Measurements from ENCODE around the gene NBPF3.

The NBPF3 gene

DNA sequence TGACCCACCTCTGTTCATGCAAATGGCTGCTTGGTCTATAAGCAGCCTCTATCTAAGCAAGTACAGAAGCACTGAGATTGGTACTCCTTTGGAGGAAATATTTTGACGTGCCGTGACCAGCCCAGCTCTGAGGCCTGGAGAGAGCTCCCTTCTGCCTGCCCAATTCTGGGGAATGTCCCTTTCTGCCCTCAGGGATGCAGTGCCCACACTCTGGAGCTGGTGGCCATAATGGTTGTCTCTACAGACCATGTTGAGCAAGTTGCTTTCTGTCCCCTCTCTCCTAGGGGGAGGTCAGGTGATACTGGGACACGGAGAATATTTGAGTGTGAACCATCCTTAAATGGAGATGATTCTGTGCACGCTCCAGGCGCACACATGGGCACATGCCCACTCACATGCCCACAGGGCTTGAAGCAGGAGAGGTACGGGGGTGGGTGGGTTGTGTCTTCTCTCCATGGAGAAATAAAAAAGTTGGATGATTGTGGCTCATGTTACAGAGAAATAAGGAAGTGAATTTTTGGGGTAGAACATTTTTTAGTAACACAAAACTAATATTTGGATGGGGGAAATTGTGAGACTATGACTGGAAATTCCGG lies 55.4 kb downstream of the NBPF3 start:
- TF ChIP-seq TAF1 (IDR thresholded peaks at IDR 0.05; ENCODE audit: borderline replicate concordance, insufficient read depth, low read length) (no peak), SIN3A (IDR thresholded peaks at IDR 0.05; ENCODE audit: borderline replicate concordance, insufficient read depth, low read length) (no peak), FOXP2 (optimal IDR thresholded peaks at IDR 0.05; ENCODE audit: borderline replicate concordance, extremely low read depth, extremely low read length, insufficient read depth) (no peak), POLR2AphosphoS5 (IDR thresholded peaks at IDR 0.05; ENCODE audit: low read depth, low read length) (no peak)
- TF ChIP-seq, protein P1, sequence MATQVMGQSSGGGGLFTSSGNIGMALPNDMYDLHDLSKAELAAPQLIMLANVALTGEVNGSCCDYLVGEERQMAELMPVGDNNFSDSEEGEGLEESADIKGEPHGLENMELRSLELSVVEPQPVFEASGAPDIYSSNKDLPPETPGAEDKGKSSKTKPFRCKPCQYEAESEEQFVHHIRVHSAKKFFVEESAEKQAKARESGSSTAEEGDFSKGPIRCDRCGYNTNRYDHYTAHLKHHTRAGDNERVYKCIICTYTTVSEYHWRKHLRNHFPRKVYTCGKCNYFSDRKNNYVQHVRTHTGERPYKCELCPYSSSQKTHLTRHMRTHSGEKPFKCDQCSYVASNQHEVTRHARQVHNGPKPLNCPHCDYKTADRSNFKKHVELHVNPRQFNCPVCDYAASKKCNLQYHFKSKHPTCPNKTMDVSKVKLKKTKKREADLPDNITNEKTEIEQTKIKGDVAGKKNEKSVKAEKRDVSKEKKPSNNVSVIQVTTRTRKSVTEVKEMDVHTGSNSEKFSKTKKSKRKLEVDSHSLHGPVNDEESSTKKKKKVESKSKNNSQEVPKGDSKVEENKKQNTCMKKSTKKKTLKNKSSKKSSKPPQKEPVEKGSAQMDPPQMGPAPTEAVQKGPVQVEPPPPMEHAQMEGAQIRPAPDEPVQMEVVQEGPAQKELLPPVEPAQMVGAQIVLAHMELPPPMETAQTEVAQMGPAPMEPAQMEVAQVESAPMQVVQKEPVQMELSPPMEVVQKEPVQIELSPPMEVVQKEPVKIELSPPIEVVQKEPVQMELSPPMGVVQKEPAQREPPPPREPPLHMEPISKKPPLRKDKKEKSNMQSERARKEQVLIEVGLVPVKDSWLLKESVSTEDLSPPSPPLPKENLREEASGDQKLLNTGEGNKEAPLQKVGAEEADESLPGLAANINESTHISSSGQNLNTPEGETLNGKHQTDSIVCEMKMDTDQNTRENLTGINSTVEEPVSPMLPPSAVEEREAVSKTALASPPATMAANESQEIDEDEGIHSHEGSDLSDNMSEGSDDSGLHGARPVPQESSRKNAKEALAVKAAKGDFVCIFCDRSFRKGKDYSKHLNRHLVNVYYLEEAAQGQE (IDR thresholded peaks at IDR 0.05; ENCODE audit: insufficient read depth in 1 of 2, low read depth in 2 of 2, low read length in 2 of 2): no peak

DNA sequence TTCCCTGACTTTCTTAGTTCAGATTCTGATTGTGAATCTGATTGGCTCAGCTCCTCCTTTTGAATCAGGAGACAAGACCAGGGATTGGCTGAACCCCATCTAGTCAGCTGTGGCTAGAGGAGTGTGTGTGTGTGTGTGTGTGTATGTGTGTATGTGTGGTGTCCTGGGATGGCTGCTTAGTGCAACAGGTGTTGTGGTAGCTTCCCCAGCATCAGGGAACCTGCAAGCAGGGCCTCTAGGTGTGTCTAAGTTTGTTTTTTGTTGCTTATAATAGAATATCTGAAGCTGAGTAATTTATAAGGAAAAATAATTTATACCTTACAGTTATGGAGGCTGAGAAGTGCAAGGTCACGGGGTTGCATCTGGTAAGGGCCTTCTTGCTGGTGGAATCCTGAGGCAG lies 56.1 kb downstream of the NBPF3 start:
- TF ChIP-seq FOXP2 (optimal IDR thresholded peaks at IDR 0.05; ENCODE audit: borderline replicate concordance, extremely low read depth, extremely low read length, insufficient read depth) (no peak), TAF1 (IDR thresholded peaks at IDR 0.05; ENCODE audit: borderline replicate concordance, insufficient read depth, low read length) (no peak), POLR2AphosphoS5 (IDR thresholded peaks at IDR 0.05; ENCODE audit: low read depth, low read length) (no peak), SIN3A (IDR thresholded peaks at IDR 0.05; ENCODE audit: borderline replicate concordance, insufficient read depth, low read length) (no peak)
- TF ChIP-seq, protein P1 (IDR thresholded peaks at IDR 0.05; ENCODE audit: insufficient read depth in 1 of 2, low read depth in 2 of 2, low read length in 2 of 2): no peak

DNA sequence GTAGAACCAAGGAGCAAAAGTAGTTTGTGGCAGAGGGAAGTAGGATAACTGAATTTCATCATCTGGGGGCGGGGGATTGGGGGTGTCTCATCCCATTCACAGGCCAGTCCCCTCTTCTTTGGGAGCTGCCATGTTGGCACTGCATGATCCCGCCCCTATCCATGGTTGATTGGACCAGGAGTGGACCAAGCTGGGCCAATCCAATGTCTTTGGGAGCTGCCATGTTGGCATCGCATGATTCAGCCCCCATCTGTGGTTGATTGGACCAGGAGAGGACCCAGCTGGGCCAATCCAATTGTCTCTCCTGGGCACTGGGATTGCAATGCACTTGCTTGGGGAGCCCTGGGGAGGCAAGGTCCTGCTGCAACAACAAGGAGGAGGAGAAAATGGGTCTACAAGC lies 56.9 kb downstream of the NBPF3 start:
- TF ChIP-seq TAF1 (IDR thresholded peaks at IDR 0.05; ENCODE audit: borderline replicate concordance, insufficient read depth, low read length) (no peak), POLR2AphosphoS5 (IDR thresholded peaks at IDR 0.05; ENCODE audit: low read depth, low read length) (no peak), SIN3A (IDR thresholded peaks at IDR 0.05; ENCODE audit: borderline replicate concordance, insufficient read depth, low read length) (no peak), FOXP2 (optimal IDR thresholded peaks at IDR 0.05; ENCODE audit: borderline replicate concordance, extremely low read depth, extremely low read length, insufficient read depth) (no peak)
- TF ChIP-seq, protein P1 (IDR thresholded peaks at IDR 0.05; ENCODE audit: insufficient read depth in 1 of 2, low read depth in 2 of 2, low read length in 2 of 2): no peak

DNA sequence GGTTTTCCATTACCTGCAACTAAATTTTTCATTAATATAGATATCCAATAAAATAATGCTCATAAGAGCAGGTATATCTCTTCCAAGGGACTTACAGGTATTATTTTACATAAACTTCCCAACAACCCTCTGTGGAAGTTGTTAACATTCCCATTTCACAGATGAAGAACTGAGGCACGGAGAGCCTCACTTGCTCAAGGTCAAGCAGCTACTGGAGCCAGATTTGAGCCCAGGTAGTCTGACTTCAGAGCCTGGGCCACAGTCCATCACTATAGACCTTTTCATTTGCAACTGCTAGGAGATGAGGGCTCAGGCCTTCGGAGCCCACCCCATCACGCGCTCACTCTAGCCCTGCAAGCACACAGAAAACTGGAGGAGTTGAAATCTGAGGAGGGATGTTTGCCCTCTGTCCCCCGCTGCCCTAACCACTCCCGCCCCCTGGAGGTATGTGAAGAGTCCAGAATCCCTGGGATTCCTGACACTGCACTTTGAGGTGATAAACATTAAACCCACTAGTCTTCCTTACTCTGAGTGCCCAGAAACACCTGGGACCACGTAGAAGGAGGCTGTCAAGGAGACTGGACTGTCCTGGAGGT lies 57.6 kb downstream of the NBPF3 start:
- TF ChIP-seq FOXP2 (optimal IDR thresholded peaks at IDR 0.05; ENCODE audit: borderline replicate concordance, extremely low read depth, extremely low read length, insufficient read depth): no peak
- TF ChIP-seq, protein P1 (IDR thresholded peaks at IDR 0.05; ENCODE audit: insufficient read depth in 1 of 2, low read depth in 2 of 2, low read length in 2 of 2): no peak
- no peak for TF ChIP-seq POLR2AphosphoS5 (IDR thresholded peaks at IDR 0.05; ENCODE audit: low read depth, low read length)
- TF ChIP-seq SIN3A (IDR thresholded peaks at IDR 0.05; ENCODE audit: borderline replicate concordance, insufficient read depth, low read length): no peak
- TF ChIP-seq TAF1 (IDR thresholded peaks at IDR 0.05; ENCODE audit: borderline replicate concordance, insufficient read depth, low read length): no peak

Measured in PFSK-1 (cell line).